ENCODE data around the gene GLUD1. TPM values are rescaled to one million over a fixed set of nuclear protein-coding genes. Genes with fewer than 3 reads are reported as not detected.
"Not testable (repeated sequence)": the region's sequence is repeated elsewhere in the genome, so short reads cannot be mapped to it uniquely, and the experiment has no call there.

GLUD1 gene
- 138 and 149 TPM in 2 replicates for total RNA-seq (2014; rRNA removed; shearing (Covaris generic))

DNA sequence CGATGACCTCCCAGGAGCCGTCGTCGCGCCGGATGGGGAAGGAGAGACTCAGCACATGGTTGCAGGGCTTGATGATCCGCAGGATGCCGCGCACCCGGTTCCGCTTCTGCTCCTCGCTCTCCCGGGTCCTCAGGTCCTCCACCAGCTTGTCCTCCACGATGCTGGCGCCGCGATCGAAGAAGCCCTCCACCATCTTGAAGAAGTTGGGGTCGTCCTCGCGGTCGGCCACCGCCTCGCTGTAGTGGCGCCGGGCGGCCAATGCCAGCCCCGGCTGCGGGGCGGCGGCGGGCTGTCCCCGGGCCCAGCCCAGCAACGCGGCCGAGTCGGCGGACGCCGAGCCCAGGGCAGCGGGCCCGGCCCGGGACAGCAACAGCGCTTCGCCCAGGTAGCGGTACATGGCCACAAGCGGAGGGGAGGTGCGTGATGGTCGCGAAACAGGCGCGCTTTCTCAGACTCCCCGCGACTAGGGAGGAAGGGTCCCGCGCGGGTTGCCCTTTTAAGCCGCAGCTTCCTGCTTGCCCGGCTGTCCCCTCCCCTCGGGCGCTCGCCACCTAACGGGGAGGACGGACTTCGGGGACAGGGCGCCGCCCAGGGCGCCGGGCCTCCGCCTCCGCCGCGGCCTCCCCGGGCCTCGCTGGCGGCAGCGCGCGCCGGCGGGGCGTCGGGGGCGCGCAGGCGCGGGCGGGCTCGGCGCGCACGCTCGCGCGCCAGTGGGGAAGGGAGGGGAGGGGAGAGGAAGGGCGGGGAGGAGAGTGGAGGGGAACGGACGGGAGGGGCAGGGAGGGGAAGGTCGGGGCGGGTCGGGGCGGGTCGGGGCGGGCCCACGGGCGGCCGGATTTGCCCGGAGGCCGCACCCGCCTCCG, at the start of gene GLUD1, which contains the start of gene SHLD2:
GLUD1 (minus strand) TSS at position 471 of the 863 bp plus-strand sequence; CDS start at position 397, 74 bp downstream.
SHLD2 (plus strand) TSS at position 834 of the 863 bp plus-strand sequence. CDS start 56,149 bp downstream, outside the sequence.
- DNase-seq (ENCODE audit: low read depth): peak; percentile 88

DNA sequence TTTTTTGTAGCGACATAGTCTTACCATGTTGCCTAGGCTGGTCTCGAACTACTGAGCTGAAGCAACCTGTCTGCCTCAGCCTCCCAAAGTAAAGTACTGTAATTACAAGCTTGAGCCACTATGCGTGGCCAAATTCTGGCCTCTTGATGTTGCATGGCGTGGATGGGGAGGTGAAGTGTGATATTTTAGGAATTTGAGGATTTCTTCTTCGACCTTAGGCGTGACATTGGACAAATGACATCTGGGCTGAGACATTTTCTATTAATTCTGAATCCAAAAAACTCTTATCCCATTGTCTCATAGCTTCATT, 48.4 kb upstream of the GLUD1 start:
- DNase-seq (ENCODE audit: low read depth): not testable (repeated sequence)

DNA sequence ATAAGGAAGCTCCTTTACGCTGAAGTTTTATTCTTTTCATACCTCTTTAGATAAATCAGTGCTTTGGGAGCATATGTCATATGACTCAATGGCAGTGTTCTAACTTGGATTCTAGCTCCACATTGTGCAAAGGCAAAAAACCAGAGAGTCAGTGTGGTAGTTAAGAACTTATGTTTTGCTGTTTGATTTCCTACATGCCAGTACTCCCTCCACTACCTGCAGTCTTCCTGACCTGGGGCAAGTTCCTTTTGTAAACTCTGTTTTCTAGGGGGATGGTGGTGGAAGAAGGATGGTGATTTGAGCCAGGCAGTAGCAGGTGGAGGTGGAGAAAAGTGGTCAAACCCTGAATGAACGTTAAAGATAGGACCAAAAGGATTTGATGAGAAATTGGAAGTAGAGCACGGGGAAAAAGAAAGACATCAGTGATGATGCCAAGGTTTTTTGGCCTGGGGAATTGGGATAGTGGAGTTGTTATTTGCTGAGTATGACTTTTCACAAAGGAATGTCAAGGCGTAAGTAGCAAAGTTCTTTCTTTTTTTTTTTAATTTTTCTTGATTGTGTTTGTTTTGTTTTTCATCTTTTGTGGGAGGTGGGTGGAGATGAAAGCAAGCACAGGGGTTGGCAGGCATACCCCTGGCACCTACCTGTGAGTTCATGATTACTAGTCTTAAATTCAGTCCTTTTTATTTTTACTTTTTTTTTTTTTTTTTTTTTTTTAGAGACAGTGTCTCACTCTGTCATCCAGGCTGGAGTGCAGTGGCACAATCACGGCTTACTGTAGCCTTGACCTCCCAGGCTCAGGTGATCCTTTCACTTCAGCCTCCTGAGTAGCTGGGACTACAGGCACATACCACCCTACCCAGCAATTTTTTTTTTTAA, 47.8 kb upstream of the GLUD1 start:
- peak; percentile 60 for DNase-seq (ENCODE audit: low read depth)

DNA sequence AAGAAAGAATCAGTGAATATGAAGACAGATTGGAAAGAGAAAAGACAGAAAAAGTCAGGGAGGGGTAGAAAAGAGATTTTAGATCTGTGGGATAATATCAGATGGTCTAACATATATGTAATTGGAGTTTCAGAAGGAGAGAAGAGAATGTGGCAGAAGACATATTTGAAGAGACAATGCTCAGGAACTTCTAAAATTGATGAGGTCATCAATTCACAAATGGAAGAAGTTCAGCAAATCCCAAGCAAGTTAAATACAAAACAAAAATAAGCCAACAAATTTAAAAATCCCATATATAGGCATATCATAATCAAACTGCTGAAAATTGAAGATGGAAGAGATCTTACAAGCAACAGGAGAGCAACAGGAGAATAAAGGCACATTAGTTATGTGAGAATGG, 42.8 kb upstream of the GLUD1 start:
- not testable (repeated sequence) for DNase-seq (ENCODE audit: low read depth)

DNA sequence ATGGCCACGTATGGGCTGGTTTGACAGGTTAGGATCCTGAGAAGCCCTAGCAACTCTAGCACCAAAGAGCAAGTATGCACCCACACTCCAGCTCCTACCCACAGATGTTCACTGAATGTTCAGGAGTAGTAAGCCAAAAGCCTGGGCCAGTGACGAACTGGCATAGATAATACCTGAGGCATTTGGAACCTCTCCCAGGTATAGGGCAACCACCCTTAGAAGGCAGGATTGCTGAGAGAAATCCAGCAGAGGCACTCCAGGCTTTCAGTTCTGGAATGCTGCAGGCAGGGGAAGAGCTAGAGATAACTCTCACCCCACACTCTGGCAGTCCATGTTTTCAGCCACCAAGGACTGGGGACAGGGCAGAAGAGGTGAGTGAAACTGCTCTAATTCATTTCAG, 39.8 kb upstream of the GLUD1 start:
- DNase-seq (ENCODE audit: low read depth): not testable (repeated sequence)

DNA sequence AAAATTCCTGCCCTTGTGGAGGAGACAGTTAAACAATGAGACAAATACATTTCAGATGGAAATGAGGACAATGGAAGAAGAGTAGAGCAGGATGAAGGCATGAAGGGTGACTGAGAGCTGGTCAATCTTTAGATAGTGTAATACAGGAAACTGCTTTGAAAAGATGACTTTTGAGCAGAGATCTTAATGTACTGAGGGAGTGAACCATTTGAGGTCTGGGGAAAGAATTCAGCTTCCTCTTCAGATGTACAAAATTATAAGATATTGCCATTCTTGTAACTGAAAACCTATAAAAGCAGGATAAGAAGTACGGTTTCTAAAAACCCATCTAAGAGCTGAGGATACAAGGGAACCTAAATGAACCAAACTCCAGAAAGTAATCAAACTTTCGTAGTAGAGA, 39.3 kb upstream of the GLUD1 start:
- DNase-seq (ENCODE audit: low read depth): not testable (repeated sequence)

DNA sequence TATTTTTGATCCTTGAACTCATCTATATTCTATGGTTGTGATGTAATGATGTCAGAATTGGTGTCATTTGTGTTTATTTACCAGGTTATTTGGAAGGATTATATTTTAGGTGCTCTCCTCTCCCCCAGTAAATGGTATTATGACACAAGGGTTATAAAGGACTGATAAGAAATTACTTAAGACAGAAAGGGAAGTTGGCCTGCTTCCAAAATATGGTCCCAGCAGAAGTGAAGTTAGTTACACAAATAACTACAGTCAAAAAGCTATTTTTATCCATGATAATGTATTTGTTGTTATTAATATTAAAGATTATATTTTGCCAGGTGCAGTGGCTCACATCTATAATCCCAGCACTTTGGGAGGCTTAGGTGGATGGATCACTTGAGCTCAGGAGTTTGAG, 37.5 kb upstream of the GLUD1 start:
- DNase-seq (ENCODE audit: low read depth): not testable (repeated sequence)

DNA sequence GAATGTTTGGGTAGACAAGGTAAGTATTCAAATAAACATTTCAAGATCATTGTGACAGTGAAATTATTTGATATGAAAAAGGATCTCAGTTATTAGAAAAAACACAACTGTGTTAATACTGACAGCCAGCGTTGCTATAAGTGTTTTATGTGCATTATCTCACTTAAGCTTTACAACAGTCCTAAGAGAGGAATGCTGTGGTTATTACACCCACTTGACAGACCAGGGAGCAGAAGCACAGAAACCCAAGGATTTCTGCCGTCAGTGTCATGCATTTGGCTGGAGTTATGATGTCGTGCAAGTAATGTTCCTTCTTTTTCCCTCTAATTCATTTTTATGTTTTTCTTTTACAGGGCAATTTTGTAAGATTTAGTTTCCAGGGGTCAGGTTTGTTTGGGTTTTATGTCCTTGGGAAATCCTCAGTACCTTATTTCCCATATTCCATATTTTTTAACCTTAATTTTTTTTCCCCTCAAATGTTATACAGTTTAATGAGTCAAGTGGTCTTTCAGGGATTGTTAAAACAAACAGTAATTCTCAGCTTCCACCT, 33.0 kb upstream of the GLUD1 start:
- not testable (repeated sequence) for DNase-seq (ENCODE audit: low read depth)

DNA sequence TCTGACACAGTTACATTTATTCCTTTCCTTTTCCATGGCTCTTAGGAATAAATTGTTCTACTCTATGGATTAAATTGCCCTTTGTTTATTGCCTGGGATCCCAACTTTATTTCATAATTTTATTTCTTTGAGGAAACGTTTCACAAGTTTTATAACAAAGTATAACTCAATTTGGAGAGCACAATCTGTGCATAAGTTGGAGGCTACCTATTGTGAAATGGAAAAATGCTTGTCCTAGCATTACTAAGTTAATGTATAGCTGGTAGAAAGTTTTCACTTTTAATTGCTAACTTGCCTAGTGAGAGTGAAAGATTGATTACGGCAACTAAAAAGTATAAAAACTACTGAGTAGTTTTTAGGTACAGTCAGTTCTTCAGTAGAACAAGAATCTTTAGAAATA, 32.4 kb upstream of the GLUD1 start:
- DNase-seq (ENCODE audit: low read depth): not testable (repeated sequence)

DNA sequence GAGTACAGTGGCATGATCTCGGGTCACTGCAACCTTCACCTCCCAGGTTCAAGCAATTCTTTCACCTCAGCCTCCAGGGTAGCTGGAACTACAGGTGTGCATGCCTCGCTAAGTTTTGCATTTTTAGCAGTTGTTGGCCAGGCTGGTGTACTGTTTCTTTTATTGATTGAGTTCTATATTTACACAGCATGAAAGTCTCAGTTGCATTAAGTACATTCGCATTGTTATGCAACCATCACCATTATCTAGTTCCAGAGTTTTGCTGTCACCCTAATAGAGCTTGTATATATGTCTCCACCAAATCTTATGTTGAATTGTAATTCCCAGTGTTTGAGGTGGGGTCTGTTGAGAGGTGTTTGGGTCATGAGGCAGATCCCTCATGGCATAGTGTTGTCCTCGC, 28.7 kb upstream of the GLUD1 start:
- not testable (repeated sequence) for DNase-seq (ENCODE audit: low read depth)

DNA sequence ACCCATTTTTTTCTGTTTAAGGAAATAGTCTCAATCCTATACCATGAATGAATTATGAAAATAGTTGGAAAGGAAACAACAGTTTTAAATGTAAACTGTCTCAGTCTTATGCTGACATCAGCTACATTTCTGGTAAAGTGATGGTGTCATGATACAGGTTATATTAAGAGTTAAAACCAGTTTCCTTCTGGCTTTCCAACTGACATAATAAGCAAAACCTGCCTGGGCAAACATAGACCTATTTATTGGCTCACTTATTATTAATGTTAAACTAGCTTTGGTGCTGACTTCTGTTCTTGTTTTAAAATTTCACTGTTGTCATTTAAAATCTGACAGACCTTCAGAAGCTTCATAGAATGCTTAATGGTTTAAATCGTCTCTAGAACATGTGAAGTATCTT, 24.4 kb upstream of the GLUD1 start:
- not testable (repeated sequence) for DNase-seq (ENCODE audit: low read depth)

DNA sequence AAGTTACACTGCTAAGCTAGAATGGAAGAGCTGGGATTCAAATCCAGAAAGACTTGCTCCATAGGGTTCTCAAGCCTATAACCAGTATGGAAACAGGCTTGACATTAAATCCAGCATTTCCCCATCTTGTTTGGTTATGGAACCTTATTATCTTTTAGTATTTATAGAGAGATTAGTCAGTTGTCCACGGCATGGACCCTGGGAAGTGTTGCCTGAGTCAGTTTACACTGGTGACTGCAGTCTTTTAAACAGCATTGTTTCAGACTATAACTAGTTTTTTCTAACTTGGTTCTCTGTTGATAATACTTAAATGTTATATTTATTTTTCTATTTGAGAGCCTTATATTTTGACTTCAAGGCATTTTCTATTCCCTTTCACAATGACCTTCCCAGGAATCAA, 23.5 kb upstream of the GLUD1 start:
- not testable (repeated sequence) for DNase-seq (ENCODE audit: low read depth)

DNA sequence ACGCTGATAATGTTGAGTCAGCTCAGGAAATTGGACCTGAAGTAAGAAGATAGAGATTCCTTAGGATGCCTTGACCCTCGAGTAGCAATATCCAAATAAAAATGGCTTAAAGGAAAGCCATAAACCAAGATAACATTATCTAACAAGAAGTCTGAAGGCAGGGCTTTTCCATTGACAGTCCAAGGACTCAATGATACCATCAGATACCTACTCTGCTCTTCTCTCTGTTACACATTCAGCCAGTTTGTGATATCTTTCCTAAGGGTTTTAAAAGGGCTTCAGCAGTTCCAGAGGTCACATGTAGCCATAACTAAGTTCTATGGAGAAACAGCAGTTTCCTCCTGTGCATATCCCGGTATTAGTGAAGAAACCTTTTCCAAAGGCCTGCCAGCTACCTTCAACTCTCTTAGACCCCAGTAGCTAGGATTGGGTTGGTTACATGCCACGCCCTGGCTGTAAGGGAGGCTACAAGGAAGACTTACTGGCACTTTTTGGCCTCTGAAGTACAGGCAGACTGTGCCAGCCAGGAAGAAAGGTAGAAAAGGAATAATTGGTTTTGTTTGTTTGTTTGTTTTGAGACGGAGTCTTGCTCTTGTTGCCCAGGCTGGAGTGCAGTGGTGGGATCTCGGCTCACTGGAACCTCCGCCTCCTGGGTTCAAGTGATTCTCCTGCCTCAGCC, 10.9 kb upstream of the GLUD1 start:
- DNase-seq (ENCODE audit: low read depth): no peak

DNA sequence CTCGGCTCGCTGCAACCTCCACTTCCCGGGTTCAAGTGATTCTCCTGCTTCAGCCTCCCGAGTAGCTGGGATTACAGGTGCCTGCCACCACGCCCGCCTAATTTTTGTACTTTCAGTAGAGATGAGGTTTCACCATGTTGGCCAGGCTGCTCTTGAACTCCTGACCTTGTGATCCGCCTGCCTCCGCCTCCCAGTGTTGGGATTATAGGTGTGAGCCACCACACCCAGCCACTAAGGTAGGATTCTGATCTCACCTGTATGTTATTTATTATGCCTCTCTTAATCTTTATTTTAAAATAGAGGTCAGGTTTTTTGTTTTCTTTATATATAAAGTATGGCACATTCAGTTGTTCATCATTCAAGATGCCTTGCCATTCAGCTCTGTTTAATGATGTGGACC, 10.1 kb upstream of the GLUD1 start:
- DNase-seq (ENCODE audit: low read depth): not testable (repeated sequence)

DNA sequence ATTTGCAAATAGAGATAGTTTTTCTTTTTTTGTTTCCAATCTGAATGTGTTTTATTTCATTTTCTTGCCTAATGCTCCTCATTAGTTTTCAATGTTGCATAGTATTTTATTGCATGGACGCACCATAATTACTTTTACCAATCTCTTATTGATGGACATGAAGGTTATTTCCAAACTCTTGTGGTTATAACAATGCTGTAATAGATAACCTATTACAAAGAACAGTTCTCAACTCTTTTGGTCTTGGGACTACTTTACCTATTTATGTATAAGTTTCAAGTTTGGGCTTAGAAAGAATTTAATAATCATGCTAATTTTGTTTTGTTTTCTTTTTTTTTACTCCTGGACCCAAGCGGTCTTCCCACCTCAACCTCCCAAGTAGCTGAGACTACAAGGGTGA, 7.4 kb upstream of the GLUD1 start:
- DNase-seq (ENCODE audit: low read depth): no peak

DNA sequence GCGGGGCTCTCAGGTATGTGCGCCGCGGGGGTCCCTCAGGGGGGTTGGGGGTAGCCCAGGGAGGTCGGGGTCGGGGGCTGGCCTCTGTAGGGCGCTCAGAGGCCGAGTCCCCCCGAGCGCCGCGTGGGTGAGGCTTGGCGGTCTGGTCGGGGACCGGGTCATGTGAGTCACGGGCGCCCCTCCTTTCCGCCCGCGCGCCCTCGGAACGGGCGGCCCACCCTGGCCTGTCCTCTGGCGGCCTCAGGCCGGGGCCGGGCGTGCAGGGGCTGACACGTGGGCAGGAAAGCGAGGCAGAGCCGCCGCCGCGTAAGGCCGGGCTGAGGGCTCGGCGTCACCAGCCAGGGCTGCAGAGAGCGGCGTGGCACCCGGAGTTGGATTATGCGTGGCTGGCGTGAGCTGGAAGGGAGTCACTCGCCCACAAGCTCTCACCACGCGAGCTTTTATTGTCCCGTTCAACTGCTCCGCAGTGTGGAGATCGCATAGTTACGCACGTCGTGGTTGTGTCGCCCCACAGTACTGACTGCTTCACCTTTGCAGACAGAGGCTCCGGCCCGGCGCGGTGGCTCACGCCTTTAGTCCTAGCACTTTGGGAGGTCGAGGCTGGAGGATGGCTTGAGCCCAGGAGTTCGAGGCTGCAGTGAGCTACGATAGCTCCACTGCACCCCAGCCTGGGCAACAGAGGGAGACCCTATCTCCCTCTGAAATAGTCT, 748 bp upstream of the GLUD1 start:
- peak; percentile 82 for DNase-seq (ENCODE audit: low read depth)

DNA sequence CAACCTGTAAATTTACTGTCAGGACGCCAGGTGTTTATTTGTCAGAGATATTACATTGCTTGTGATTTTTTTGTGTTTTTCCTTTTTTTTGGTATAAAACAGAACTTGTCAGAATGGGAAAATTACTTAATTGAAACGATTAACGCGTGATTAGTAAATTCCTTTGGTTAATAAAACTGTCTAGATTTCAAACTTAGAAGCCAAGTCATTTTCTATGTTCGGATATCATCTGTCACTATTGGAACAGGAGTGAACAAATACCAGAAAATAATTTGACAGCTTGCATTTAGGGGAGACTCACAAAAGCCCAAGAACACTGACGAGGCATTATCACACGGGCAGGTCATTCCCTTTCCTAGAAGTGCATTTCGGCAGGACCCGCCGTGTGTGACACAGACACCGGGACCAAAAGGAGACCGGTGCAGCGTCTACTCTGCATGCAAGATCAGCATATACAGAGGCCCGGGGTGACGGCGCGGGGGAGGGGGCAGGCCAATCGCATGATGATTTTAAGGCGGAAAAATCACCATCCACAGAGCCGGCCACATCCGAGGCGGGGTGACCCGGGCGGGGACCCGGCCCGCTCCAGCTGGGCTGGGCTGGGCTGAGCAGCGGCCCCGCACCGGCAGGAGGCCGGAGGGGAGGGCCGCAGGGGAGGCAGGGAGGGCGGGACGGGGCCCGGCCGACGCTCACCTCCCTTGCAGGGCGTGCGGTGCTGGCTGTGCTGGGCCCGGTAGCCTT, 841 bp downstream of the GLUD1 start:
- peak; percentile 51 for DNase-seq (ENCODE audit: low read depth)

DNA sequence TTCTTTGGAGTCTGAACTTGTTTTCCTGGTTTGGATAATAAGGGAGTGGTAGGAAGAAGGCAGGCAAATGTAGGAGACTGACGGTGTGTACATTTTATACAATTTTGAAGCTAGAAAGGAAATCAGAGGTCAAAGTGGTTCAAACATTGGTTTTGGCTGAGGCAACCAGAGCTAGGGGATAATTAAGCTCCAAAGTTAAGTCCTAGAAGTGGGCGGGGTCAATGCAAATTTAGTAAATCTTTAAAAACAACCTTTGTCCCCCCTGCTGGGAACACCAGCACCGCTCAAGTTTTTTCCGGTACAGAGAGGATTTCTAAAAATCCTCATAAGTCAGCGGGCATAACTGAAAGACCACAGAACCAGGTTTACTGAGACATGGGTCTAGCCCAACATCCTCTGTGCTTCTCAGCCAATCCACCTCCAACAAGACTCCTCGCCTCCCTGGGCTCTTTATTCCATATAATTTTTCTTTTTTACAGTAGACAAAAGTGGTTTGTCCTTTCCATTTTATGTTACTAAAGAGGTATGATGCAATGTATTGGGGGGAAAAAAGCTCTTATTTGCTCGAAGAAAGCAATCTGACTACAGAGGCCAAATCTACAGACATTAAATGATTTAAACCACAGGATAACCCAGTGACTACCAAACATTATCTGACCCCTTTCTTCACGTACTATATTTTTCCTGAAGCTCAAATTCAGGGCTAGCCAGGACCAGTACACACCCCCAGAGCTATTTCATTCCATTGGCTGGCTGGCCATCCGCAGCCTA, 1.6 kb downstream of the GLUD1 start:
- DNase-seq (ENCODE audit: low read depth): peak; percentile 79

DNA sequence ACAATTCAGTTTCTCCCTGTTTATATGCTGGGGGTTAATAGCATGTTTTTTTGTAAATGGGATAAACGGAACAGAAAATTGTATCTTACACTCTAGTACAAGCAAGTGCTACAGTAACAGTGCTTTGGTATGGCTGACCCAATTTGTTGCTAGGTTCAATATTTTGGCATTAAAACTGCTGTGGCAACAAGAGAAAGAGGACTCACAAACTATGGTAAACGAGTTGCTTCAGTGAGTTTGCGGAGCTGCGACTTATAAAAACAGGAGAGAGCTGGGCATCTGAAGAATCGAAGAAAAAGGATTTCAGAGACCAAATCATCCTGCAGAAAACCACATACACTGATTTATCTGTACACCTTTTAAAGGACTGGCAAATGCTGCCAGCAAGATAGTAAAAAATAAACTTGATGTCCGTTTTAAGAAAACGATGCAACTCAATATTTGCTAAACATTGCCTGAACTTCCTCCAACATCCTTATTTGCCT, 2.2 kb downstream of the GLUD1 start:
- peak; percentile 47 for DNase-seq (ENCODE audit: low read depth)
